ENCODE results near the gene MORN1. TPM values are rescaled to one million over a fixed set of nuclear protein-coding genes. Genes with fewer than 3 reads are reported as not detected.

Gene MORN1
- total and polyA plus RNA-seq, 10 of the 15 experiments (the other 5 are each of a cell fraction or from before 2014, with no cell fraction given), result 0.76 to 7.9 (median 5.5) TPM

DNA sequence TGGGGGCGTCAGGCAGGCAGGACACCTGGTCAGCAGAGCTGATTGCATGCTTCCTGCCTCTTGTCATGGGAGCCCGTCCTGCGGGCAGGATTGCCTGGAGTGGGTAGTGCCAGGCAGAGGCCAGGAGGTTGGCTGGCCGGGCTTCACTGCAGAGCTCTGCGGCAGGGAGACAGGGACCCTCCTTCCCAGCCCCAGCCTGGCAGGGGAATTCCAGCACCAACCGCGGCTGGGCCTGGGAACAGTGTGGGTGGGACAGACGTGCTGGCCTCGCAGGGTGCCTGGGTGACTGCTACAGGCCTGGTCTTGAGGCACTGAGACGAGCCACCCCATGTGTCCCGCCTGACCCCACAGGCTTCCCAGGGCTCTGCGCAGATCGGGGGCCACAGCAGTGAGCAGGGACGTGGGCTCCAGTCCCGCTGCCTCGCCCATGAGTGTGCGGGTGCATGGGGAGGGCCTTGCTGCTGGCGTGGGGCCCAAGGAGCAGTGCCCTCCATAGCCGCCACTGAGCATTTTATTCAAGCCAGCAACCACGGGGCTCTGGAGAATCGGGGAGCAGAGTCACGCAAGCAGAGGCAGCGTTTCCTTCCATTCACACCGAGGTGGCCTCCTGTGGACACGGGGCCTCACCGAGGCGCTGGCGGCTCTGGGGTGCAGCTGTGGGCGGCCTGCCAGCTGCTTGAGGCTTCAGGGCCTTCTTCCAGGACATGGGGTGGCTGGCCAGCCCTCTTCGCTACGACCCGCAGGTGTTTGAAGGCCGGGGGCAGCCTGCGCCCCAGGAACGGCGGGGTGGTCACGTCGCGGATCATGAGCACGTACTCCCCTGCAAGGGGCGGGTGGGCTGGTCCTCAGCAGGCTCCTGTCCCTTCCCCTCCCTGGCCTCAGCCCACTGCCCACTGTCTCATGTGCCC, 70.3 kb downstream of the MORN1 start:
- SMC1A ChIA-PET (ENCODE audit: uncharacterized antibody, unreplicated experiment), result no interaction called here
- Histone ChIP-seq H3K4me3 (no peak overlapping the region), H3K36me3 (ENCODE audit: control insufficient read depth in 2 of 2, insufficient read depth in 2 of 2, low read length in 1 of 2) (no peaks in the 10 kb centered on the region), H3K27me3 (replicated peaks in 1 of 2; ENCODE audit: control insufficient read depth in 2 of 2, insufficient read depth in 2 of 2, low read length in 1 of 2) (no peaks in the 10 kb centered on the region), H2AFZ (ENCODE audit: control insufficient read depth, low read depth, low read length) (no peak overlapping the region), H3K4me2 (ENCODE audit: control insufficient read depth, insufficient read depth) (no peak overlapping the region), H3K27ac (ENCODE audit: control insufficient read depth, insufficient read depth) (no peak overlapping the region), H3K9ac (ENCODE audit: control insufficient read depth, insufficient read depth, low read length) (no peak overlapping the region), H3K4me1 (ENCODE audit: control insufficient read depth, insufficient read depth, low read length) (no peaks in the 10 kb centered on the region), H4K20me1 (ENCODE audit: control insufficient read depth, insufficient read depth) (no peaks in the 10 kb centered on the region), H3K79me2 (ENCODE audit: control insufficient read depth, insufficient read depth, low read length) (no peaks in the 10 kb centered on the region), H3K9me3 (replicated peaks; ENCODE audit: control insufficient read depth, insufficient read depth, low read length) (no peaks in the 10 kb centered on the region; the same call in 2 of the 3 replicates)
- ATAC-seq (no peak), DNase-seq (ENCODE audit: low read depth, low spot score) (no peak), FAIRE-seq (no peak)
- POLR2A ChIA-PET, result no interaction called here
- in situ Hi-C loops (cut with MboI) (no loop called here), intact Hi-C loops (cut with micrococcal nuclease; ENCODE audit: unreplicated experiment) (no loop called here)
- RAD21 ChIA-PET (ENCODE audit: unreplicated experiment), result no interaction called here
- CTCF ChIA-PET, result no interaction called here
- no peak for TF ChIP-seq CBFB (IDR thresholded peaks at IDR 0.05; ENCODE audit: low read depth)
- TF ChIP-seq ZNF217 (IDR thresholded peaks at IDR 0.05), result no peak
- TF ChIP-seq POLR2AphosphoS2 (IDR thresholded peaks at IDR 0.05; ENCODE audit: low read depth, low read length), result no peak
- no peak for TF ChIP-seq KDM1A (IDR thresholded peaks at IDR 0.05; ENCODE audit: borderline replicate concordance)
- no peak for TF ChIP-seq PML (IDR thresholded peaks at IDR 0.05; ENCODE audit: low read length)
- TF ChIP-seq EED (IDR thresholded peaks at IDR 0.05; ENCODE audit: low read depth), result no peak
- TF ChIP-seq TCF12 (IDR thresholded peaks at IDR 0.05; ENCODE audit: low read depth, low read length), result no peak
- WGBS (ENCODE audit: insufficient coverage, insufficient replicate concordance, low lambda C conversion rate, missing lambda C conversion rate), result 55% methylated on average over 41 of the region's 41 CpGs
- no TSS peak for BruUV-seq (replicated peaks)

DNA sequence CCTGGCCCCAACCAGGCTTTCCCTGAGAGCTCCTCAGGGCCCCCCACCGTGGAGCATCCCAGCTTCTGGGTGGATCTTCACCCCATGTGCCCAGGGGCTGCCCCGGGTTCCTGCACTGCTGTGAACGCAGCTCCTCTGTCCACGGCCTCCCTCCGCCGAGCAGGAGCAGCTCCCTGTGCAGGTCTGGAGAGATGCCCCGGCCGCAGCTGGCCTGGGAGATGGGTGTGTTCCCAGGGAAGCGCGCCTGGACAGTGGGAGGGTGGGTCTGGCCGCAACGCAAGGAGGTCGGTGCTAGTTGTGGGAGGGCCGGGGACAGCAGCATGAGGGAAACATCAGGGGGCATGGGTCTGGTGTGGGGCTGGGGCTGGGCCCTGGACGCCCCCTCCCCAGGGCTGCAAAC, 71.3 kb downstream of the MORN1 start:
- SMC1A ChIA-PET (ENCODE audit: uncharacterized antibody, unreplicated experiment), result no interaction called here
- Histone ChIP-seq H3K9ac (ENCODE audit: control insufficient read depth, insufficient read depth, low read length) (no peak overlapping the region), H3K36me3 (ENCODE audit: control insufficient read depth in 2 of 2, insufficient read depth in 2 of 2, low read length in 1 of 2) (no peaks in the 10 kb centered on the region), H2AFZ (ENCODE audit: control insufficient read depth, low read depth, low read length) (no peak overlapping the region), H3K9me3 (replicated peaks; ENCODE audit: control insufficient read depth, insufficient read depth, low read length) (no peaks in the 10 kb centered on the region; the same call in 2 of the 3 replicates), H3K27ac (ENCODE audit: control insufficient read depth, insufficient read depth) (no peak overlapping the region), H3K79me2 (ENCODE audit: control insufficient read depth, insufficient read depth, low read length) (no peaks in the 10 kb centered on the region), H3K27me3 (replicated peaks in 1 of 2; ENCODE audit: control insufficient read depth in 2 of 2, insufficient read depth in 2 of 2, low read length in 1 of 2) (no peaks in the 10 kb centered on the region), H3K4me1 (ENCODE audit: control insufficient read depth, insufficient read depth, low read length) (no peaks in the 10 kb centered on the region), H3K4me3 (no peak overlapping the region), H4K20me1 (ENCODE audit: control insufficient read depth, insufficient read depth) (no peaks in the 10 kb centered on the region), H3K4me2 (ENCODE audit: control insufficient read depth, insufficient read depth) (no peak overlapping the region)
- in situ Hi-C loops (cut with MboI) (no loop called here), intact Hi-C loops (cut with micrococcal nuclease; ENCODE audit: unreplicated experiment) (no loop called here)
- 61% methylated on average over 14 of the region's 15 CpGs for WGBS (ENCODE audit: insufficient coverage, insufficient replicate concordance, low lambda C conversion rate, missing lambda C conversion rate)
- CTCF ChIA-PET, result no interaction called here
- no peak for ATAC-seq
- FAIRE-seq, result no peak
- DNase-seq (ENCODE audit: low read depth, low spot score), result no peak
- POLR2A ChIA-PET, result no interaction called here
- RAD21 ChIA-PET (ENCODE audit: unreplicated experiment), result no interaction called here
- no TSS peak for BruUV-seq (replicated peaks)
- no peak for TF ChIP-seq JUNB (IDR thresholded peaks at IDR 0.05)
- TF ChIP-seq, protein P1, sequence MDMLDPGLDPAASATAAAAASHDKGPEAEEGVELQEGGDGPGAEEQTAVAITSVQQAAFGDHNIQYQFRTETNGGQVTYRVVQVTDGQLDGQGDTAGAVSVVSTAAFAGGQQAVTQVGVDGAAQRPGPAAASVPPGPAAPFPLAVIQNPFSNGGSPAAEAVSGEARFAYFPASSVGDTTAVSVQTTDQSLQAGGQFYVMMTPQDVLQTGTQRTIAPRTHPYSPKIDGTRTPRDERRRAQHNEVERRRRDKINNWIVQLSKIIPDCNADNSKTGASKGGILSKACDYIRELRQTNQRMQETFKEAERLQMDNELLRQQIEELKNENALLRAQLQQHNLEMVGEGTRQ (IDR thresholded peaks at IDR 0.05; ENCODE audit: borderline replicate concordance, low read depth, low read length), result no peak
- TF ChIP-seq CBFB (IDR thresholded peaks at IDR 0.05; ENCODE audit: low read depth), result no peak
- no peak for TF ChIP-seq SREBF2 (IDR thresholded peaks at IDR 0.05; ENCODE audit: low read length)
- no peak for TF ChIP-seq POLR2A (IDR thresholded peaks at IDR 0.05; ENCODE audit: low read depth, low read length)
- no peak for TF ChIP-seq FOXK2 (IDR thresholded peaks at IDR 0.05)
- TF ChIP-seq ZNF384 (IDR thresholded peaks at IDR 0.05; ENCODE audit: borderline replicate concordance, low read depth, low read length), result no peak
- no peak for TF ChIP-seq WRNIP1 (IDR thresholded peaks at IDR 0.05; ENCODE audit: borderline replicate concordance, low read depth, low read length)
- TF ChIP-seq NFXL1 (IDR thresholded peaks at IDR 0.05; ENCODE audit: borderline replicate concordance), result no peak
- no peak for TF ChIP-seq NBN (IDR thresholded peaks at IDR 0.05)
- no peak for TF ChIP-seq ESRRA (IDR thresholded peaks at IDR 0.05; ENCODE audit: low read length)
- TF ChIP-seq, protein P2, sequence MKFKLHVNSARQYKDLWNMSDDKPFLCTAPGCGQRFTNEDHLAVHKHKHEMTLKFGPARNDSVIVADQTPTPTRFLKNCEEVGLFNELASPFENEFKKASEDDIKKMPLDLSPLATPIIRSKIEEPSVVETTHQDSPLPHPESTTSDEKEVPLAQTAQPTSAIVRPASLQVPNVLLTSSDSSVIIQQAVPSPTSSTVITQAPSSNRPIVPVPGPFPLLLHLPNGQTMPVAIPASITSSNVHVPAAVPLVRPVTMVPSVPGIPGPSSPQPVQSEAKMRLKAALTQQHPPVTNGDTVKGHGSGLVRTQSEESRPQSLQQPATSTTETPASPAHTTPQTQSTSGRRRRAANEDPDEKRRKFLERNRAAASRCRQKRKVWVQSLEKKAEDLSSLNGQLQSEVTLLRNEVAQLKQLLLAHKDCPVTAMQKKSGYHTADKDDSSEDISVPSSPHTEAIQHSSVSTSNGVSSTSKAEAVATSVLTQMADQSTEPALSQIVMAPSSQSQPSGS (IDR thresholded peaks at IDR 0.05; ENCODE audit: low read length), result no peak
- no peak for TF ChIP-seq LARP7 (IDR thresholded peaks at IDR 0.05)

All from GM12878 (cell line).